HG02763 (cell line): Measurements from ENCODE around the gene ME3.

Experiments used
- ATAC-seq: cut with Tn5 transposase; IDR thresholded peaks from one replicate; pipeline ENCODE4 v1.9.1; 2021; ENCODE audit warnings: mild to moderate bottlenecking, moderate library complexity; ENCODE audit not compliant: unreplicated experiment

ME3 gene

GRCh38 chr11:86398106-86398505, 274.3 kb downstream of the ME3 start:
- no peak for ATAC-seq

GRCh38 chr11:86397351-86397750, 275.1 kb downstream of the ME3 start:
- no peak for ATAC-seq

- no peak for ATAC-seq
Measured at GRCh38 chr11:86396396-86396795, 276.0 kb downstream of the ME3 start.

GRCh38 chr11:86395061-86395551, 277.3 kb downstream of the ME3 start:
- no peak for ATAC-seq
